A673 (cell line): ENCODE results near the gene PRRG3.

Experiments used
- EZH2 ChIP-seq: fragments of 200-600 bp; sonication (generic); IDR thresholded peaks from 2 replicates; pipeline ENCODE4 v1.6.1; 2017; ENCODE audit warnings: borderline replicate concordance, low read depth, mild to moderate bottlenecking, mixed read lengths, antibody characterized with exemption, low read length; ENCODE audit not compliant: poor library complexity, severe bottlenecking
- TF ChIP-seq, protein P1 (sequence below): fragments of 300-800, 200-600 bp; sonication (generic); conservative IDR thresholded peaks from 2 replicates; pipeline ENCODE4 v1.5.1; 2017; ENCODE audit warnings: low read depth, mild to moderate bottlenecking, antibody characterized with exemption, low read length, moderate library complexity, mixed read lengths

- TF ChIP-seq, protein P1, sequence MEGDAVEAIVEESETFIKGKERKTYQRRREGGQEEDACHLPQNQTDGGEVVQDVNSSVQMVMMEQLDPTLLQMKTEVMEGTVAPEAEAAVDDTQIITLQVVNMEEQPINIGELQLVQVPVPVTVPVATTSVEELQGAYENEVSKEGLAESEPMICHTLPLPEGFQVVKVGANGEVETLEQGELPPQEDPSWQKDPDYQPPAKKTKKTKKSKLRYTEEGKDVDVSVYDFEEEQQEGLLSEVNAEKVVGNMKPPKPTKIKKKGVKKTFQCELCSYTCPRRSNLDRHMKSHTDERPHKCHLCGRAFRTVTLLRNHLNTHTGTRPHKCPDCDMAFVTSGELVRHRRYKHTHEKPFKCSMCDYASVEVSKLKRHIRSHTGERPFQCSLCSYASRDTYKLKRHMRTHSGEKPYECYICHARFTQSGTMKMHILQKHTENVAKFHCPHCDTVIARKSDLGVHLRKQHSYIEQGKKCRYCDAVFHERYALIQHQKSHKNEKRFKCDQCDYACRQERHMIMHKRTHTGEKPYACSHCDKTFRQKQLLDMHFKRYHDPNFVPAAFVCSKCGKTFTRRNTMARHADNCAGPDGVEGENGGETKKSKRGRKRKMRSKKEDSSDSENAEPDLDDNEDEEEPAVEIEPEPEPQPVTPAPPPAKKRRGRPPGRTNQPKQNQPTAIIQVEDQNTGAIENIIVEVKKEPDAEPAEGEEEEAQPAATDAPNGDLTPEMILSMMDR: no peak
- no peak for TF ChIP-seq EZH2
These were observed 8.2 kb downstream of the PRRG3 start for GRCh38 chrX:151703487-151703886.
